ENCODE data around the gene CBARP. TPM values are rescaled to one million over a fixed set of nuclear protein-coding genes. Genes with fewer than 3 reads are reported as not detected.
A peak's percentile ranks its signal among the peaks of the same experiment; 100 is the strongest.

CBARP gene
- total and polyA plus RNA-seq, 9 of the 15 experiments (the other 6 are each of a cell fraction or from before 2014, with no cell fraction given), result 0.03 to 8.9 (median 1.2) TPM; not detected in 1

DNA sequence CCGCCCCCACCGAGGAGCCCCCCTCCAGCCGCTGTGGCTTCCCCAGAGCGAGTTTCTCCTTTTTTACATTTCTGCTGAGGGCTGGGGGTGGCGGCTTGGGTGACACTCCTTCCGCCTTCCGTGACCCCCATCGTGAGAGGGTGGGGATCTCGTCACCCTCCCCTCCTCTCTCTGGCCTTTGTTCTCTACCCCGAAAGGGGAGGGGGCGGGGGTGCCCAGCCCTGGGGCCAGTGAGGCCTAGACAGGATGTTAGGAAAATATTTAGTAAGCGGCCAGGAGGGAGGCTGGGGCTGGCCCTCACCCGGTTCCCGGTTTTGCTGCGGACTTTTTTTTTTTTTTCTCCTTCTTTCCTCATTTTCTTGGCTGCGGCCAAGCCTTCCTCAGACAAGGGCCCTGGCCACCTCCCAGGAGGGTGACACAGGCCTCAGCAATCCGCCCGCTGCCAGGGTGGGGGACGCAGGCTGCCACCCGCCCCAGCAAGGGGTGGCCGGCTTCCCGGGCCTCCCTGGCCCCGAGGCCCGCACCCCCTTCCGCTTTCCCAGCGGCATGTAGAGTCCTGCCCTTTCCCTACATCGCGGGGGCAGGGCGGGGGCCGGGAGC is 14.5 kb upstream of the CBARP start (continued):
- TF ChIP-seq, protein P1, sequence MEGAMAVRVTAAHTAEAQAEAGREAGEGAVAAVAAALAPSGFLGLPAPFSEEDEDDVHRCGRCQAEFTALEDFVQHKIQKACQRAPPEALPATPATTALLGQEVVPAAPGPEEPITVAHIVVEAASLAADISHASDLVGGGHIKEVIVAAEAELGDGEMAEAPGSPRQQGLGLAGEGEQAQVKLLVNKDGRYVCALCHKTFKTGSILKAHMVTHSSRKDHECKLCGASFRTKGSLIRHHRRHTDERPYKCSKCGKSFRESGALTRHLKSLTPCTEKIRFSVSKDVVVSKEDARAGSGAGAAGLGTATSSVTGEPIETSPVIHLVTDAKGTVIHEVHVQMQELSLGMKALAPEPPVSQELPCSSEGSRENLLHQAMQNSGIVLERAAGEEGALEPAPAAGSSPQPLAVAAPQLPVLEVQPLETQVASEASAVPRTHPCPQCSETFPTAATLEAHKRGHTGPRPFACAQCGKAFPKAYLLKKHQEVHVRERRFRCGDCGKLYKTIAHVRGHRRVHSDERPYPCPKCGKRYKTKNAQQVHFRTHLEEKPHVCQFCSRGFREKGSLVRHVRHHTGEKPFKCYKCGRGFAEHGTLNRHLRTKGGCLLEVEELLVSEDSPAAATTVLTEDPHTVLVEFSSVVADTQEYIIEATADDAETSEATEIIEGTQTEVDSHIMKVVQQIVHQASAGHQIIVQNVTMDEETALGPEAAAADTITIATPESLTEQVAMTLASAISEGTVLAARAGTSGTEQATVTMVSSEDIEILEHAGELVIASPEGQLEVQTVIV (CRISPR knock-in tag; IDR thresholded peaks at IDR 0.05; ENCODE audit: borderline replicate concordance), result no peak
- TF ChIP-seq SRF (CRISPR knock-in tag; IDR thresholded peaks at IDR 0.05), result no peak
- TF ChIP-seq CBFB (CRISPR knock-in tag; IDR thresholded peaks at IDR 0.05), result no peak
- TF ChIP-seq RFX7 (CRISPR knock-in tag; IDR thresholded peaks at IDR 0.05), result no peak
- TF ChIP-seq PML (IDR thresholded peaks at IDR 0.05; ENCODE audit: low read length), result no peak
- TF ChIP-seq, protein P2, sequence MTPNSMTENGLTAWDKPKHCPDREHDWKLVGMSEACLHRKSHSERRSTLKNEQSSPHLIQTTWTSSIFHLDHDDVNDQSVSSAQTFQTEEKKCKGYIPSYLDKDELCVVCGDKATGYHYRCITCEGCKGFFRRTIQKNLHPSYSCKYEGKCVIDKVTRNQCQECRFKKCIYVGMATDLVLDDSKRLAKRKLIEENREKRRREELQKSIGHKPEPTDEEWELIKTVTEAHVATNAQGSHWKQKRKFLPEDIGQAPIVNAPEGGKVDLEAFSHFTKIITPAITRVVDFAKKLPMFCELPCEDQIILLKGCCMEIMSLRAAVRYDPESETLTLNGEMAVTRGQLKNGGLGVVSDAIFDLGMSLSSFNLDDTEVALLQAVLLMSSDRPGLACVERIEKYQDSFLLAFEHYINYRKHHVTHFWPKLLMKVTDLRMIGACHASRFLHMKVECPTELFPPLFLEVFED (CRISPR knock-in tag; conservative IDR thresholded peaks at IDR 0.05), result no peak
- TF ChIP-seq EGR1 (conservative IDR thresholded peaks at IDR 0.05), result peak; percentile 48; the same call in 1 of the 2 replicates
- TF ChIP-seq, protein P3, sequence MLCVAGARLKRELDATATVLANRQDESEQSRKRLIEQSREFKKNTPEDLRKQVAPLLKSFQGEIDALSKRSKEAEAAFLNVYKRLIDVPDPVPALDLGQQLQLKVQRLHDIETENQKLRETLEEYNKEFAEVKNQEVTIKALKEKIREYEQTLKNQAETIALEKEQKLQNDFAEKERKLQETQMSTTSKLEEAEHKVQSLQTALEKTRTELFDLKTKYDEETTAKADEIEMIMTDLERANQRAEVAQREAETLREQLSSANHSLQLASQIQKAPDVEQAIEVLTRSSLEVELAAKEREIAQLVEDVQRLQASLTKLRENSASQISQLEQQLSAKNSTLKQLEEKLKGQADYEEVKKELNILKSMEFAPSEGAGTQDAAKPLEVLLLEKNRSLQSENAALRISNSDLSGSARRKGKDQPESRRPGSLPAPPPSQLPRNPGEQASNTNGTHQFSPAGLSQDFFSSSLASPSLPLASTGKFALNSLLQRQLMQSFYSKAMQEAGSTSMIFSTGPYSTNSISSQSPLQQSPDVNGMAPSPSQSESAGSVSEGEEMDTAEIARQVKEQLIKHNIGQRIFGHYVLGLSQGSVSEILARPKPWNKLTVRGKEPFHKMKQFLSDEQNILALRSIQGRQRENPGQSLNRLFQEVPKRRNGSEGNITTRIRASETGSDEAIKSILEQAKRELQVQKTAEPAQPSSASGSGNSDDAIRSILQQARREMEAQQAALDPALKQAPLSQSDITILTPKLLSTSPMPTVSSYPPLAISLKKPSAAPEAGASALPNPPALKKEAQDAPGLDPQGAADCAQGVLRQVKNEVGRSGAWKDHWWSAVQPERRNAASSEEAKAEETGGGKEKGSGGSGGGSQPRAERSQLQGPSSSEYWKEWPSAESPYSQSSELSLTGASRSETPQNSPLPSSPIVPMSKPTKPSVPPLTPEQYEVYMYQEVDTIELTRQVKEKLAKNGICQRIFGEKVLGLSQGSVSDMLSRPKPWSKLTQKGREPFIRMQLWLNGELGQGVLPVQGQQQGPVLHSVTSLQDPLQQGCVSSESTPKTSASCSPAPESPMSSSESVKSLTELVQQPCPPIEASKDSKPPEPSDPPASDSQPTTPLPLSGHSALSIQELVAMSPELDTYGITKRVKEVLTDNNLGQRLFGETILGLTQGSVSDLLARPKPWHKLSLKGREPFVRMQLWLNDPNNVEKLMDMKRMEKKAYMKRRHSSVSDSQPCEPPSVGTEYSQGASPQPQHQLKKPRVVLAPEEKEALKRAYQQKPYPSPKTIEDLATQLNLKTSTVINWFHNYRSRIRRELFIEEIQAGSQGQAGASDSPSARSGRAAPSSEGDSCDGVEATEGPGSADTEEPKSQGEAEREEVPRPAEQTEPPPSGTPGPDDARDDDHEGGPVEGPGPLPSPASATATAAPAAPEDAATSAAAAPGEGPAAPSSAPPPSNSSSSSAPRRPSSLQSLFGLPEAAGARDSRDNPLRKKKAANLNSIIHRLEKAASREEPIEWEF (CRISPR knock-in tag; IDR thresholded peaks at IDR 0.05), result no peak
- TF ChIP-seq ARID1B (IDR thresholded peaks at IDR 0.05), result no peak
- no peak for TF ChIP-seq KDM5B (IDR thresholded peaks at IDR 0.05; ENCODE audit: insufficient replicate concordance, low read depth, low read length)
- TF ChIP-seq MAZ (CRISPR knock-in tag; conservative IDR thresholded peaks at IDR 0.05 in 1 of 2, IDR thresholded peaks at IDR 0.05 in 1 of 2), result peak in 1 of 2 experiments; percentile 30; a peak in 1 of 4 replicates
- TF ChIP-seq ZNF253 (CRISPR knock-in tag; conservative IDR thresholded peaks at IDR 0.05), result no peak
- TF ChIP-seq PHTF2 (CRISPR knock-in tag; IDR thresholded peaks at IDR 0.05), result no peak
- TF ChIP-seq MXI1 (IDR thresholded peaks at IDR 0.05; ENCODE audit: low read depth, low read length), result no peak
- no peak for TF ChIP-seq CBFA2T2 (conservative IDR thresholded peaks at IDR 0.05)
- TF ChIP-seq, protein P4, sequence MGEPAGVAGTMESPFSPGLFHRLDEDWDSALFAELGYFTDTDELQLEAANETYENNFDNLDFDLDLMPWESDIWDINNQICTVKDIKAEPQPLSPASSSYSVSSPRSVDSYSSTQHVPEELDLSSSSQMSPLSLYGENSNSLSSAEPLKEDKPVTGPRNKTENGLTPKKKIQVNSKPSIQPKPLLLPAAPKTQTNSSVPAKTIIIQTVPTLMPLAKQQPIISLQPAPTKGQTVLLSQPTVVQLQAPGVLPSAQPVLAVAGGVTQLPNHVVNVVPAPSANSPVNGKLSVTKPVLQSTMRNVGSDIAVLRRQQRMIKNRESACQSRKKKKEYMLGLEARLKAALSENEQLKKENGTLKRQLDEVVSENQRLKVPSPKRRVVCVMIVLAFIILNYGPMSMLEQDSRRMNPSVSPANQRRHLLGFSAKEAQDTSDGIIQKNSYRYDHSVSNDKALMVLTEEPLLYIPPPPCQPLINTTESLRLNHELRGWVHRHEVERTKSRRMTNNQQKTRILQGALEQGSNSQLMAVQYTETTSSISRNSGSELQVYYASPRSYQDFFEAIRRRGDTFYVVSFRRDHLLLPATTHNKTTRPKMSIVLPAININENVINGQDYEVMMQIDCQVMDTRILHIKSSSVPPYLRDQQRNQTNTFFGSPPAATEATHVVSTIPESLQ (CRISPR knock-in tag; IDR thresholded peaks at IDR 0.05), result no peak
- no peak for TF ChIP-seq EP300 (IDR thresholded peaks at IDR 0.05; ENCODE audit: low read length)

Data from K562 (cell line).